Choroid plexus epithelial cell (primary cell): Measurements from ENCODE around the gene YTHDF1.
"Not testable (repeated sequence)": the region's sequence is repeated elsewhere in the genome, so short reads cannot be mapped to it uniquely, and the experiment has no call there.

Experiments
- DNase-seq: peaks from one replicate; pipeline ENCODE4 v3.0.0-alpha.2; 2010; ENCODE audit warnings: low read depth
- H3K4me3 ChIP-seq: 2 replicates; pipeline ENCODE4 v1.5.1; 2011; ENCODE audit warnings: low read depth, mild to moderate bottlenecking, control low read depth, low read length, moderate library complexity
- CTCF ChIP-seq: conservative IDR thresholded peaks from 2 replicates; pipeline ENCODE4 v1.5.1; 2011; ENCODE audit warnings: low read depth, mild to moderate bottlenecking, control low read depth, inconsistent platforms, low read length, moderate library complexity

Gene YTHDF1

GRCh38 chr20:63254606-63255384, 38.9 kb upstream of the YTHDF1 start:
- H3K4me3 ChIP-seq = no peak overlapping the region
- DNase-seq = no peak
- TF ChIP-seq CTCF = no peak

GRCh38 chr20:63254232-63254605, 38.3 kb upstream of the YTHDF1 start, which contains the start of gene NKAIN4:
Gene NKAIN4 (minus strand): TSS chr20:63254463. CDS start chr20:63254450, 13 bp downstream.
- H3K4me3 ChIP-seq = no peak within 1 kb of the TSS
- DNase-seq = no peak
- no peak for TF ChIP-seq CTCF

GRCh38 chr20:63253438-63254231, 37.7 kb upstream of the YTHDF1 start:
- DNase-seq = no peak
- H3K4me3 ChIP-seq = no peak overlapping the region
- TF ChIP-seq CTCF = no peak

- TF ChIP-seq CTCF = no peak
- DNase-seq = no peak
- H3K4me3 ChIP-seq = no peak overlapping the region
Measured at GRCh38 chr20:63253065-63253437, 37.1 kb upstream of the YTHDF1 start.

GRCh38 chr20:63252284-63252711, 36.4 kb upstream of the YTHDF1 start:
- TF ChIP-seq CTCF = no peak
- H3K4me3 ChIP-seq = no peak overlapping the region
- DNase-seq = no peak

- not testable (repeated sequence) for H3K4me3 ChIP-seq, DNase-seq
- peak; percentile 11 for TF ChIP-seq CTCF
Measured at GRCh38 chr20:63251350-63251749, 35.4 kb upstream of the YTHDF1 start.

- no peak for DNase-seq
- no peak overlapping the region for H3K4me3 ChIP-seq
- no peak for TF ChIP-seq CTCF
Measured at GRCh38 chr20:63249891-63250290, 34.0 kb upstream of the YTHDF1 start.
